Esophagus muscularis mucosa (tissue), 4 donors: Measurements from ENCODE around the gene KIAA0040. TPM values are rescaled to one million over a fixed set of nuclear protein-coding genes. Genes with fewer than 3 reads are reported as not detected.

Experiments used
- DNase-seq: peaks from one replicate; pipeline ENCODE4 v3.0.0-alpha.2; 2017; ENCODE audit errors: extremely low spot score
- H3K27ac ChIP-seq, 4 donors: fragments of 200-600 bp; sonication (generic); replicated peaks in 1 of 4; 1 replicate in 3 of 4; 2 replicates in 1 of 4; pipeline ENCODE4 v1.5.1; 2016 to 2019; ENCODE audit warnings: mild to moderate bottlenecking in 1 of 4
- H3K27me3 ChIP-seq, 4 donors: fragments of 200-600 bp; sonication (generic); one replicate each; pipeline versions ENCODE4 v1.5.1 to v1.6.0; 2016 to 2019
- H3K36me3 ChIP-seq, 4 donors: fragments of 200-600 bp; sonication (generic); one replicate each; pipeline ENCODE4 v1.5.1; 2016 to 2019
- H3K4me1 ChIP-seq, 4 donors: fragments of 200-600 bp; sonication (generic); one replicate each; pipeline ENCODE4 v1.5.1; 2016 to 2019
- H3K4me3 ChIP-seq, 4 donors: fragments of 200-600 bp; sonication (generic); 1 replicate in 2 of 4; 2 replicates in 2 of 4; pipeline ENCODE4 v1.5.1; 2016 to 2019; ENCODE audit warnings: mild to moderate bottlenecking in 4 of 4, moderate library complexity in 1 of 4
- H3K9me3 ChIP-seq, 4 donors: fragments of 200-600 bp; sonication (generic); 1 replicate in 3 of 4; 2 replicates in 1 of 4; pipeline ENCODE4 v1.5.1; 2016 to 2019
- CTCF ChIP-seq, 3 experiments: fragments of 200-600 bp in 2 of 3; fragments of 450-650 bp in 1 of 3; sonication (generic) in 2 of 3; IDR thresholded peaks; one replicate each; pipeline ENCODE4 v1.5.1; 2017 to 2019; ENCODE audit warnings: antibody characterized with exemption in 3 of 3, mild to moderate bottlenecking in 2 of 3, moderate library complexity in 1 of 3
- EP300 ChIP-seq: sonication (generic); formaldehyde crosslinking; IDR thresholded peaks from one replicate; pipeline ENCODE4 v1.6.1; 2017; ENCODE audit warnings: antibody characterized with exemption
- POLR2A ChIP-seq: fragments of 450-650 bp; IDR thresholded peaks from one replicate; pipeline ENCODE4 v1.6.1; 2017; ENCODE audit warnings: antibody characterized with exemption, moderate library complexity, mild to moderate bottlenecking, low read depth
- POLR2AphosphoS5 ChIP-seq, 2 donors: sonication (generic); formaldehyde crosslinking; IDR thresholded peaks; one replicate each; pipeline ENCODE4 v1.6.1; 2017; ENCODE audit warnings: antibody characterized with exemption in 2 of 2
- WGBS: methylation state at CpG from one replicate; pipeline ENCODE4 v1.1.5; 2018; 5-methylcytosine and 5-hydroxymethylcytosine counted together
- intact Hi-C: fragments of 100-400 bp; cut with DNase I; formaldehyde crosslinking; loops from one replicate; pipeline ENCODE4 v1.15.1; 2023
- total RNA-seq, 4 donors: library from RNA; depleted of rRNA; stranded (reverse); fragments of >200 nt; gene quantifications; one replicate each; pipeline versions ENCODE4 v1.1.0 to v1.2.1, GENCODE V29; 2016

Gene KIAA0040
- total RNA-seq, 4 donors from 2014 or later, result 37.0 to 109 (median 45.1) TPM

GRCh38 chr1:175158170-175158591 is 34.4 kb downstream of the KIAA0040 start:
- DNase-seq, result no peak
- Histone ChIP-seq H3K4me1 (peaks cover 0 to 13% (median 2%) of the 10 kb centered on the region in 4 donors), H3K27me3 (no peaks in the 10 kb centered on the region), H3K36me3 (peaks cover 5 to 50% (median 33%) of the 10 kb centered on the region in 4 donors), H3K27ac (no peak overlapping the region), H3K9me3 (no peaks in the 10 kb centered on the region), H3K4me3 (no peak overlapping the region)
- WGBS, result 88% methylated on average over 3 of the region's 6 CpGs
- TF ChIP-seq POLR2A (no peak), CTCF (IDR thresholded peaks at IDR 0.05) (no peak), EP300 (no peak), POLR2AphosphoS5 (IDR thresholded peaks at IDR 0.05) (no peak)
- intact Hi-C loops, result loop anchor here (5.0 to 10.0 kb wide), 2 partner anchors 34 to 917 kb away; partner anchors contain the start of gene KIAA0040

DNA sequence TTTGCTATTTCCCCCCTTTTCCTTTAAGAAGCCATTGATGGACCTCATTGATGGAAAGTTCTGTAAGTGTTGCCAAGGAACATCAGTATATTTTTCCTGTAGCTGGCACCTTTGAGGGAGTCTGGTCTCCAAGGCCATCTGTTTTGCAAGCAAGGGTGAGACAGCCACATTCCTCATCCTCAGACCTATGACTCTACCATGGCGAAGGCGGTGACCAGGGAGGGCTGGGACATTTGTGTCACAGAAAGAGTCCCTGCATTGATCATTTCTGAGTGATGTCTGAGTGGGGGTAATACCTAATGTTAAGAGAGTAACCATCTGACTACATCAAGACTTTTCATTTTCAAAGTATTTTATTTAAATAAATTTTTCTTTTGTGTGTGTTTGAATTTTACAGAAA is 35.4 kb downstream of the KIAA0040 start:
- Histone ChIP-seq H3K36me3 (peaks cover 5 to 41% (median 29%) of the 10 kb centered on the region in 4 donors), H3K4me1 (peaks cover 0 to 16% (median 3%) of the 10 kb centered on the region in 4 donors), H3K27ac (no peak overlapping the region), H3K27me3 (no peaks in the 10 kb centered on the region), H3K9me3 (no peaks in the 10 kb centered on the region), H3K4me3 (no peak overlapping the region)
- no peak for DNase-seq
- TF ChIP-seq EP300, result no peak
- TF ChIP-seq CTCF (IDR thresholded peaks at IDR 0.05), result no peak
- TF ChIP-seq POLR2A, result no peak
- TF ChIP-seq POLR2AphosphoS5 (IDR thresholded peaks at IDR 0.05), result no peak
- WGBS, result 95% methylated on average over 2 of the region's 2 CpGs
- intact Hi-C loops, result loop anchor here (2.0 to 10.0 kb wide), 3 partner anchors 35 to 918 kb away; partner anchors contain the start of gene KIAA0040

DNA sequence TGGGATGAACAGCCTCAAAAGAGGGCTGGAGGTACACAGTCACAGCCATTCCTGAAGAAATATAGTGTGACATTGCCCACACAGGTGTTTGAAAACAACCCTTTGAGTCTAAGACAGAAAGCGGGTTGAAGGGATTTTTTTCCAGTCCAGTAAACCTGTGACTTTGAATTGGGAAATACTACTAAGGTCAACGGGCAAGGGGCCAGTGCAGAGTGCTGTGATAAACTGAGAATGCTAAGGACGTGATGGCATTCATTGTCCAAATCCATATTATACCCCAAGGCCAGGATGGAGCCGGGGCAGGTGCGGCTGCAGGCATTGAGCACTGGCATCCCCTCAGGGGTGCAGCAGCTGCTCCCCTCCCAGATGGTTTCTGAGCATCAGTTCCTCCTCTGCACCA is 36.6 kb downstream of the KIAA0040 start:
- 80% methylated on average over 5 of the region's 5 CpGs for WGBS
- Histone ChIP-seq H3K27ac (no peak overlapping the region), H3K4me1 (peaks cover 0 to 21% (median 16%) of the 10 kb centered on the region in 4 donors), H3K36me3 (peaks cover 4 to 28% (median 22%) of the 10 kb centered on the region in 4 donors), H3K4me3 (no peak overlapping the region), H3K9me3 (no peaks in the 10 kb centered on the region), H3K27me3 (no peaks in the 10 kb centered on the region)
- TF ChIP-seq POLR2AphosphoS5 (IDR thresholded peaks at IDR 0.05), result no peak
- no peak for TF ChIP-seq EP300
- TF ChIP-seq POLR2A, result no peak
- TF ChIP-seq CTCF (IDR thresholded peaks at IDR 0.05), result no peak
- DNase-seq, result no peak
- intact Hi-C loops, result loop anchor here (1.0 to 10.0 kb wide), 4 partner anchors 36 to 919 kb away; partner anchors contain the start of gene KIAA0040

GRCh38 chr1:175155473-175155856 is 37.1 kb downstream of the KIAA0040 start:
- no peaks in the 10 kb centered on the region for H3K27me3 ChIP-seq
- peaks cover 0 to 23% (median 17%) of the 10 kb centered on the region in 4 donors for H3K36me3 ChIP-seq
- H3K27ac ChIP-seq, result no peak overlapping the region
- TF ChIP-seq CTCF (IDR thresholded peaks at IDR 0.05) (no peak), POLR2A (no peak), POLR2AphosphoS5 (IDR thresholded peaks at IDR 0.05) (no peak), EP300 (no peak)
- H3K4me1 ChIP-seq, result peaks cover 0 to 26% (median 20%) of the 10 kb centered on the region in 4 donors
- H3K9me3 ChIP-seq, result no peaks in the 10 kb centered on the region
- no peak for DNase-seq
- intact Hi-C loops, result loop anchor here (1.0 to 10.0 kb wide), 3 partner anchors 37 to 919 kb away; partner anchors contain the start of gene KIAA0040
- no peak overlapping the region for H3K4me3 ChIP-seq
- 89% methylated on average over 4 of the region's 4 CpGs for WGBS
